Ishikawa (cell line): Measurements from ENCODE around the gene TNIK.

Experiments used
- CEBPB ChIP-seq: IDR thresholded peaks from 2 replicates; pipeline ENCODE4 v1.6.1; 2012
- CREB1 ChIP-seq: IDR thresholded peaks from 2 replicates; pipeline ENCODE4 v1.6.1; 2012; ENCODE audit warnings: low read depth
- EP300 ChIP-seq: IDR thresholded peaks from 2 replicates; pipeline ENCODE4 v1.6.1; 2012; ENCODE audit warnings: borderline replicate concordance
- RAD21 ChIP-seq: IDR thresholded peaks from 2 replicates; pipeline ENCODE4 v1.6.1; 2012; ENCODE audit warnings: low read depth
- TAF1 ChIP-seq: IDR thresholded peaks from 2 replicates; pipeline ENCODE4 v1.6.1; 2012; ENCODE audit warnings: low read depth, mild to moderate bottlenecking
- TF ChIP-seq, protein P1 (sequence below): IDR thresholded peaks from 2 replicates; pipeline ENCODE4 v1.6.1; 2012

DNA sequence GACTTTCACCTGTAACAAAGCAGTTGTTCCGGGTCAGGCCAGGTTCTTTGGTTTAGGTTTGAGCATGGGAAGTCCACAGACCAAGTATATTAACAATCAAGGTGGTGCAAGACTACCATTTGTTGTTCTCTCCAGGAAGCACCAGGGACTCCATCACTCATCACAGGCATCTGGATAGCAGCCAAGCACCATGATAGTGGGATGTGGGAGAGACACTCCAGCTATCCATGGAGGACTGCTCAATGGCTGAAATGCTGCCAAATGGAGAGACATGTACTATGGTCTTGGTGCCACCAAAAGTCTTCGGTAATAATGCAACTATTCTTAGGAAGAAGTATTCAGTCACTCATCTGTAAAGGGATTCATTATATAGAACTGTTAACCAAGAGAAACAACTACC lies 143.0 kb downstream of the TNIK start:
- TF ChIP-seq TAF1 (no peak), CEBPB (no peak), RAD21 (no peak), CREB1 (no peak), EP300 (no peak)
- TF ChIP-seq, protein P1, sequence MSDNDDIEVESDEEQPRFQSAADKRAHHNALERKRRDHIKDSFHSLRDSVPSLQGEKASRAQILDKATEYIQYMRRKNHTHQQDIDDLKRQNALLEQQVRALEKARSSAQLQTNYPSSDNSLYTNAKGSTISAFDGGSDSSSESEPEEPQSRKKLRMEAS = no peak
